ENCODE data around the gene MCM3. TPM values are rescaled to one million over a fixed set of nuclear protein-coding genes. Genes with fewer than 3 reads are reported as not detected.

MCM3 gene
- total RNA-seq, 4 donors from 2014 or later, result 21.8 to 120 (median 64.7) TPM

DNA sequence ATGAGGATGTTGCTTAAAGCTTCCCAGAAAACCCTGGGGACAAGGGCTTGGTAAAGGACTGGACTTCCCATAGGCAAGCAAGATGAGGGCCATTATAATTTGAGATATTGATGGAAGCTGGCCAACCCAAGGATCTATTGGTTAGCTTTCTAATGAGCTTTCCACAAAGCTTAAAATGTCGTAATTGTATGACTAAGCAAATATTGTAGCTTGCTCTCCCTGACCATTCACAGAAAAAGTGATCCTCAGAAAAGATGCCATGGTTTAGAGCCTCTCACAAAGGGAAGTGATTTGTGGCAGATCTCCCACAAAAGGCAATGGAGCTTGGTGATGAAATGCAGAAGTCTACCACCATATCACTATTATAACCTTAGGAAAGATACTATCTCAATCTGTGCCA, 53.9 kb downstream of the MCM3 start:
- no peak overlapping the region for H3K4me3 ChIP-seq
- no peak overlapping the region for H3K27ac ChIP-seq
- intact Hi-C loops (cut with DNase I; ENCODE audit: low total_unique reads), result no loop called here
- H3K27me3 ChIP-seq, result no peaks in the 10 kb centered on the region
- DNase-seq, result no peak
- TF ChIP-seq, protein P1, sequence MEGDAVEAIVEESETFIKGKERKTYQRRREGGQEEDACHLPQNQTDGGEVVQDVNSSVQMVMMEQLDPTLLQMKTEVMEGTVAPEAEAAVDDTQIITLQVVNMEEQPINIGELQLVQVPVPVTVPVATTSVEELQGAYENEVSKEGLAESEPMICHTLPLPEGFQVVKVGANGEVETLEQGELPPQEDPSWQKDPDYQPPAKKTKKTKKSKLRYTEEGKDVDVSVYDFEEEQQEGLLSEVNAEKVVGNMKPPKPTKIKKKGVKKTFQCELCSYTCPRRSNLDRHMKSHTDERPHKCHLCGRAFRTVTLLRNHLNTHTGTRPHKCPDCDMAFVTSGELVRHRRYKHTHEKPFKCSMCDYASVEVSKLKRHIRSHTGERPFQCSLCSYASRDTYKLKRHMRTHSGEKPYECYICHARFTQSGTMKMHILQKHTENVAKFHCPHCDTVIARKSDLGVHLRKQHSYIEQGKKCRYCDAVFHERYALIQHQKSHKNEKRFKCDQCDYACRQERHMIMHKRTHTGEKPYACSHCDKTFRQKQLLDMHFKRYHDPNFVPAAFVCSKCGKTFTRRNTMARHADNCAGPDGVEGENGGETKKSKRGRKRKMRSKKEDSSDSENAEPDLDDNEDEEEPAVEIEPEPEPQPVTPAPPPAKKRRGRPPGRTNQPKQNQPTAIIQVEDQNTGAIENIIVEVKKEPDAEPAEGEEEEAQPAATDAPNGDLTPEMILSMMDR (IDR thresholded peaks at IDR 0.05), result no peak
- TF ChIP-seq POLR2A (IDR thresholded peaks at IDR 0.05), result no peak
- H3K9me3 ChIP-seq, result no peaks in the 10 kb centered on the region
- H3K36me3 ChIP-seq, result no peaks in the 10 kb centered on the region
- H3K4me1 ChIP-seq, result no peaks in the 10 kb centered on the region

DNA sequence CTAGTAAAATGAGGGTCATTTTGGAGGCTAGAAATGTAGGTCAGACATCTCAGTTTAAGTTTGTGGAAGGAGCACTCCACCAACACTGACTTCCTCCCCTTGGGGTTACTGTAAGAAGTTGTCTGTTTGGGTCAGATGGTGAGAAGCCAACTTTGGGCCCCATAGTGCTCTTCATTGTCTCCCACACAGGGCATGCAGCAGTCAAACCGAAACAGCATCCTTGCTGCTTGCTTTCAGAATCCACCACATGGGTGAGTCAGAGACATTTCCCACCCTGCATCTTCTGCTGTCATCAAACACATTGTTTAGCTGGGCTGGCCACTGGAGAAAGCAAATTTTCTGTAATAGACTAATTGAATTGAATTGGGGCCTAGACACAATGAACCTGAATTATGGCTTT, 57.0 kb downstream of the MCM3 start:
- Histone ChIP-seq H3K4me3 (no peak overlapping the region), H3K9me3 (no peaks in the 10 kb centered on the region), H3K27ac (no peak overlapping the region), H3K27me3 (no peaks in the 10 kb centered on the region), H3K4me1 (no peaks in the 10 kb centered on the region), H3K36me3 (no peaks in the 10 kb centered on the region)
- intact Hi-C loops (cut with DNase I; ENCODE audit: low total_unique reads), result no loop called here
- TF ChIP-seq, protein P1 (IDR thresholded peaks at IDR 0.05), result no peak
- no peak for TF ChIP-seq POLR2A (IDR thresholded peaks at IDR 0.05)
- no peak for DNase-seq

DNA sequence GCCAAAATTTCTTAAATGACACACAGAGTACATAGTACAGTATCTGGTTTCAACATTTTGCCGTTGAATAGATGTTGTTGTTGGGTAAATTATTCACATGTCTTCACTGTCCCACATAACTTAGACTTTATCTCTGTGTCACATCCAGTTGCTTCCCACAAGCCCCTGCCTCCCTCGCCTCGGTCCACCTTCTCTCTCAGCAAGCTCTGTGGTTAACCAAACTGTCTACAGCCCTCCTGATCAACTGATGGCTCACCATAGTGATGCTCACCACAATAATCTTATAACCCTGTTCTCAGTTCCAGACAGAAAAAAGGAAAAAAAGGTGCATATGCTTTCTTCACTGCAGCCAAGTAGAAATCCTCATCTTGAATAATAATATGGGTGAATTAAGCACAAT, 63.2 kb downstream of the MCM3 start:
- no peak overlapping the region for H3K27ac ChIP-seq
- no peaks in the 10 kb centered on the region for H3K4me1 ChIP-seq
- H3K4me3 ChIP-seq, result no peak overlapping the region
- no peak for DNase-seq
- no peaks in the 10 kb centered on the region for H3K9me3 ChIP-seq
- TF ChIP-seq, protein P1 (IDR thresholded peaks at IDR 0.05), result no peak
- TF ChIP-seq POLR2A (IDR thresholded peaks at IDR 0.05), result no peak
- H3K27me3 ChIP-seq, result no peaks in the 10 kb centered on the region
- intact Hi-C loops (cut with DNase I; ENCODE audit: low total_unique reads), result no loop called here
- H3K36me3 ChIP-seq, result no peaks in the 10 kb centered on the region

DNA sequence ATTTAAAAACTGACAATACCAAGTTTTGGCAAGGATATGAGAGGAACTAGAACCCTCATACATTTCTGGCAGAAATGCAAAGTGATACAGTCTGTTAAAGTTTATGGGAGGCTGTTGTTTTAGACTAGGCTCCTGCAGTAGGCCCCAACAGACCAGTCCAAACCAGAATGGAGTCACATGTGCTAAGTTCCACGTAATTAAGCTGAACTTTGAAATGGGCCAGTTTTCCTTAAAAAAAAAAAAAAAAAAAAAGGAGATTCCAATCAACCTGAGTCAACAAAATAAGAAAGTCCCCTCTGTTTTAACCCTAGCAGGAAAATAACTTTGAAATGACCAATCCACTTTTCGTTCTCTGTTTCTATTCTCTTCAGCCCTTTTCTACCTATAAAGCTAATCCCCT, 66.8 kb downstream of the MCM3 start:
- intact Hi-C loops (cut with DNase I; ENCODE audit: low total_unique reads), result no loop called here
- DNase-seq, result no peak
- Histone ChIP-seq H3K36me3 (no peaks in the 10 kb centered on the region), H3K4me3 (no peak overlapping the region), H3K9me3 (no peaks in the 10 kb centered on the region), H3K4me1 (no peaks in the 10 kb centered on the region), H3K27me3 (no peaks in the 10 kb centered on the region), H3K27ac (no peak overlapping the region)
- TF ChIP-seq POLR2A (IDR thresholded peaks at IDR 0.05), result no peak
- TF ChIP-seq, protein P1 (IDR thresholded peaks at IDR 0.05), result no peak

DNA sequence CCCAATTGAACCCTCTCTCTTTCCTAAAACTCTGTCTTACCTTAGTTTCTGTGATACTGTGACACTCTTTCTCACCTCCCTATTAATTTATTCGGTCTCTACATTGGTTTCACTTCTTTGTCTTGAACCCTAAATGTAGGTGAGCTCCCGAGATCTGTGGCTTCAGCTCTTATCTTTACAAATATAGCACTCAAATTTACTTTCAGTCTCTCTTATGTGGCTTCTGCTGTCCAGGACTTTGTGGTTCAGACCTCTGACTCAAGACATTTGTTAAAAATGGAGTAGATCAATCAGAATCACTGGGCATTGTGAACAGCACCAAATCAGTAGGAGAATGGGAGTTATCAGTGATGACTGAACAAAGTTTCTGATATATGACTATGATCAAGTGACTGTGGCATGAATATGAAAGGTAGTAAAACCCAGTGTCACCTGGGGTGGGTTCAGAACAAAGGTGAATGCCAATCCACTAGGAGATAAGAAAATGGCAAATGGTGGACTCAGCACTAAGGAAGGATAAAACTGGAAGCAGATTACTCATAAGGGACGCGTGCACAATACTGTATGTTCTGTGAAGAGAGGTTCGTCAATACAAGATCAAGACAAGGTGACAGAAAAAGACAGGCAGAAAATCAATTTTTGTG, 67.5 kb downstream of the MCM3 start:
- no peak for TF ChIP-seq POLR2A (IDR thresholded peaks at IDR 0.05)
- TF ChIP-seq, protein P1 (IDR thresholded peaks at IDR 0.05), result no peak
- Histone ChIP-seq H3K9me3 (no peaks in the 10 kb centered on the region), H3K4me3 (no peak overlapping the region), H3K4me1 (no peaks in the 10 kb centered on the region), H3K36me3 (no peaks in the 10 kb centered on the region), H3K27ac (no peak overlapping the region), H3K27me3 (no peaks in the 10 kb centered on the region)
- intact Hi-C loops (cut with DNase I; ENCODE audit: low total_unique reads), result no loop called here
- no peak for DNase-seq

Data from uterus (tissue), 4 donors.